Activated CD8-positive, alpha-beta T cell treated with anti-CD3 and anti-CD28 coated beads for 36 hours (primary cell): ENCODE results near the gene DHTKD1. TPM values are rescaled to one million over a fixed set of nuclear protein-coding genes. Genes with fewer than 3 reads are reported as not detected.

Experiments used
- ATAC-seq: fragments of 200-7000 bp; cut with Tn5 transposase; one replicate; pipeline ENCODE4 v1.10.0; 2021; ENCODE audit warnings: mild to moderate bottlenecking, moderate library complexity
- CTCF ChIA-PET: fragments of 350-600 bp; sonication (Branson Sonifier 250); formaldehyde crosslinking; loops from one replicate; lab custom pipeline; 2021; ENCODE audit warnings: antibody characterized with exemption; lab: Charles Lee
- POLR2A ChIA-PET: fragments of 350-600 bp; sonication (Branson Sonifier 250); formaldehyde crosslinking; loops from one replicate; lab custom pipeline; 2021; ENCODE audit warnings: antibody characterized with exemption; lab: Charles Lee
- DNase-seq: peaks from one replicate; pipeline ENCODE4 v3.0.0-alpha.2; 2020
- H3K27ac Mint-ChIP-seq: one replicate; pipeline ENCODE4 v1.8.0; 2021; ENCODE audit warnings: mild to moderate bottlenecking, mixed read lengths
- H3K27me3 Mint-ChIP-seq: one replicate; pipeline ENCODE4 v1.8.0; 2021; ENCODE audit warnings: mixed read lengths
- H3K36me3 Mint-ChIP-seq: one replicate; pipeline ENCODE4 v1.8.0; 2021; ENCODE audit warnings: low read depth, mixed read lengths
- H3K4me1 Mint-ChIP-seq: one replicate; pipeline ENCODE4 v1.8.0; 2021; ENCODE audit warnings: low read depth, mixed read lengths
- H3K4me3 Mint-ChIP-seq: one replicate; pipeline ENCODE4 v1.8.0; 2021; ENCODE audit warnings: mild to moderate bottlenecking, moderate library complexity, mixed read lengths
- H3K9me3 Mint-ChIP-seq: one replicate; pipeline ENCODE4 v1.8.0; 2021; ENCODE audit warnings: mixed read lengths
- intact Hi-C: fragments of 100-400 bp; cut with micrococcal nuclease; formaldehyde crosslinking; loops from one replicate; pipeline ENCODE4 v1.10.0; 2022
- total RNA-seq, 2 experiments: library from RNA; stranded (reverse); gene quantifications; one replicate each; pipeline ENCODE4 v1.2.3, GENCODE V29; 2021
- TF ChIP-seq, protein P1 (sequence below): fragments of 200-600 bp; IDR thresholded peaks from one replicate; pipeline ENCODE4 v1.8.0; 2022; ENCODE audit warnings: antibody characterized with exemption, mild to moderate bottlenecking

DHTKD1 gene
- total RNA-seq, 2 experiments from 2014 or later = 13.1 to 13.5 TPM

DNA sequence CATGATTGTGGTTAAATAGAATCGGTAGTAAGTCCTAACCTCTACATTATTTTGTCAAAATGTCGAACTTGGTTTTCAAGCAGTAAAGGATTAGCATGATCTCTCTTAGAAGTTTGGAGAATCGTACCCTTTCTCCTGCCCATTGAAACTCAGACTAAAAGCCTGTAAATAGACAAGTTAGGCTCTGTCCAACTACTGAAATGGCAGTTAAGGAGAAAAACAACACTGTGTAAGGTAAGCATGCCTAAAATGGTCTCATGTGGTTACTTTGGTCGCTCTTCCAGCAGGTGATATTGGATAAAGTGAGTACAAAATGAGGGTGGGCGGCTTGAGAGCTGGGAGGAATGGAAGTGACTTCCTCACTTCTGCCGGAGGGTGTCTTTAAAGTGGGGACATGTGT lies 85.8 kb downstream of the DHTKD1 start:
- Mint-ChIP-seq H3K27me3 (no peaks in the 10 kb centered on the region), H3K9me3 (no peaks in the 10 kb centered on the region), H3K36me3 (peaks cover 21% of the 10 kb centered on the region), H3K27ac (no peak overlapping the region), H3K4me3 (no peak overlapping the region), H3K4me1 (no peaks in the 10 kb centered on the region)
- ATAC-seq = no peak
- POLR2A ChIA-PET = no interaction called here
- intact Hi-C loops = no loop called here
- CTCF ChIA-PET = no interaction called here
- no peak for DNase-seq
- TF ChIP-seq, protein P1, sequence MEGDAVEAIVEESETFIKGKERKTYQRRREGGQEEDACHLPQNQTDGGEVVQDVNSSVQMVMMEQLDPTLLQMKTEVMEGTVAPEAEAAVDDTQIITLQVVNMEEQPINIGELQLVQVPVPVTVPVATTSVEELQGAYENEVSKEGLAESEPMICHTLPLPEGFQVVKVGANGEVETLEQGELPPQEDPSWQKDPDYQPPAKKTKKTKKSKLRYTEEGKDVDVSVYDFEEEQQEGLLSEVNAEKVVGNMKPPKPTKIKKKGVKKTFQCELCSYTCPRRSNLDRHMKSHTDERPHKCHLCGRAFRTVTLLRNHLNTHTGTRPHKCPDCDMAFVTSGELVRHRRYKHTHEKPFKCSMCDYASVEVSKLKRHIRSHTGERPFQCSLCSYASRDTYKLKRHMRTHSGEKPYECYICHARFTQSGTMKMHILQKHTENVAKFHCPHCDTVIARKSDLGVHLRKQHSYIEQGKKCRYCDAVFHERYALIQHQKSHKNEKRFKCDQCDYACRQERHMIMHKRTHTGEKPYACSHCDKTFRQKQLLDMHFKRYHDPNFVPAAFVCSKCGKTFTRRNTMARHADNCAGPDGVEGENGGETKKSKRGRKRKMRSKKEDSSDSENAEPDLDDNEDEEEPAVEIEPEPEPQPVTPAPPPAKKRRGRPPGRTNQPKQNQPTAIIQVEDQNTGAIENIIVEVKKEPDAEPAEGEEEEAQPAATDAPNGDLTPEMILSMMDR = no peak

DNA sequence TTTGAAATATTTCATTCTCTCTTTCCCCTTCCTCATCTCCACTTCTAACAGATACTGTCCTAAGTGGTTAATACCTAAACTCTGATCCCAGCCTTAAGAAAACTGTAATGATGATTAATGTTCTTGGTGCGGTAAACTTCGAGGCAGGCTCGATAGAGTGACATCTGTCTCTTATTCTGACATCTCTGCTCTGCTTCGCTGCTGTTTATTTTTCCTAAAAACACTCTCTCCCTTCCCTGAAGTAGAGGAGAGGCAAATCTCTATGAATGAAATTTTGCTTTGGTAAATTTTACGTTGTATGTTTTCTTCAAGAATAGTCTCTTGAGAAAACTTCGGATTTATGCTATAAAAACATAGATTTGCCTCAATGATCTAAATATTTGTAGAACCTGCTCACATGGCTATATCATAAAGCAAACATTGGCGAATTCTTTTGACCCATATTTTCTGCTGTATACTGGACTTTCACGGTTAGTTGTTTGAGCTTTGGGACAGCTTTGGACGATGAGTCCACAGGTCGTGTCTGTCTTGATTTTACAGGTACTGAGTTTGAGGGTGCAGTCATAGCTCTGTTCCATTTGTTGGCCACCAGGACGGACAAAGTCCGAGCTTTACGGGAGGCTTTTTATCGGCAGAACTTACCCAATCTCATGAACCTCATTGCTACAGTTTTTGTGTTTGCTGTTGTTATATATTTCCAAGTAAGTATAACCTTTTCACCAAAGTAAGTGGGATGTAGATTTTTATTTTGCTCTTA lies 87.8 kb downstream of the DHTKD1 start:
- H3K4me3 Mint-ChIP-seq = no peak overlapping the region
- H3K36me3 Mint-ChIP-seq = peaks cover 15% of the 10 kb centered on the region
- H3K4me1 Mint-ChIP-seq = no peaks in the 10 kb centered on the region
- ATAC-seq = no peak
- ChIA-PET CTCF (no interaction called here), POLR2A (no interaction called here)
- intact Hi-C loops = no loop called here
- no peak for DNase-seq
- no peaks in the 10 kb centered on the region for H3K9me3 Mint-ChIP-seq
- TF ChIP-seq, protein P1 = no peak
- H3K27ac Mint-ChIP-seq = no peak overlapping the region
- H3K27me3 Mint-ChIP-seq = no peaks in the 10 kb centered on the region

DNA sequence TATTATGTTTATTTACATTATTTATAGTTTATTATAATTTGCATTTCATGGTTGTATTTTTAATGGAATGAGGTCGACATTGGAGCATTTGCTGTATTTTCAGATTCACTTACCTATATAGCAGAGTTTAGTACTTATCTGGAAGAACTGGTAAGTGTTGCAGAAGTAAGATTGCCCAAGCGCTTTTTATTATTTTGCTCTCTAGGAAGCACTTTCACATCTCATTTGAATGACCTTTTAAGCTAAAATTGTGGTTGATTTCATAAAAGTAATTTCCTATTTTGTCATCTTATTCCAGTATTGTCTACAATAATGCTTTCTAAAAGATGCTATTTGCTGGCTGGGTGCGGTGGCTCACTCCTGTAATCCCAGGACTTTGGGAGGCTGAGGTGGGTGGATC lies 89.4 kb downstream of the DHTKD1 start:
- CTCF ChIA-PET = no interaction called here
- peaks cover 22% of the 10 kb centered on the region for H3K36me3 Mint-ChIP-seq
- no peak overlapping the region for H3K4me3 Mint-ChIP-seq
- TF ChIP-seq, protein P1 = no peak
- POLR2A ChIA-PET = no interaction called here
- H3K9me3 Mint-ChIP-seq = no peaks in the 10 kb centered on the region
- H3K27me3 Mint-ChIP-seq = no peaks in the 10 kb centered on the region
- no peak for DNase-seq
- no peak for ATAC-seq
- intact Hi-C loops = no loop called here
- no peaks in the 10 kb centered on the region for H3K4me1 Mint-ChIP-seq
- no peak overlapping the region for H3K27ac Mint-ChIP-seq

DNA sequence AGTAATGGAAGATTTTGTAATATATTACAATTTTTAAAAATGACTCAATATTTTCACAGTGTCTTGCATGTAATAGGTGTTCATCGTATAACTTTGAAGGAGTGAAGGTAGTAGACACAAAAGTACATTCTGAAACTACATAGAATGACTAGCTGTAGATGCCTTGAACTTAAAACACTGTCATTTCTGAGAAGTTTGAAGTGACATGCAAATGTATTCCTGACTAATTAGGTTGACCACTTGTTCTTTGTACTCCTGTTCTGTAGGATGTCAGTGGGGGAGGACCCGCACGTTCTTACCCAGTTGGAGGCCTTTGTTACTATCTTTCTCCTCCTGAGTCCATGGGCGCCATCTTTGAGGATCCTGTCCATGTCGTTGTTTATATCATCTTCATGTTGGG lies 91.9 kb downstream of the DHTKD1 start:
- Mint-ChIP-seq H3K9me3 (no peaks in the 10 kb centered on the region), H3K27me3 (no peaks in the 10 kb centered on the region), H3K27ac (no peak overlapping the region), H3K4me1 (no peaks in the 10 kb centered on the region), H3K36me3 (peaks cover 27% of the 10 kb centered on the region), H3K4me3 (no peak overlapping the region)
- DNase-seq (no peak), ATAC-seq (no peak)
- CTCF ChIA-PET = no interaction called here
- TF ChIP-seq, protein P1 = no peak
- intact Hi-C loops = no loop called here
- POLR2A ChIA-PET = interaction anchor here (1.1 to 1.5 kb wide), 2 partner anchors 17 to 30 kb away, joined by 4 to 5 read pairs; no protein-coding TSS in a partner anchor

DNA sequence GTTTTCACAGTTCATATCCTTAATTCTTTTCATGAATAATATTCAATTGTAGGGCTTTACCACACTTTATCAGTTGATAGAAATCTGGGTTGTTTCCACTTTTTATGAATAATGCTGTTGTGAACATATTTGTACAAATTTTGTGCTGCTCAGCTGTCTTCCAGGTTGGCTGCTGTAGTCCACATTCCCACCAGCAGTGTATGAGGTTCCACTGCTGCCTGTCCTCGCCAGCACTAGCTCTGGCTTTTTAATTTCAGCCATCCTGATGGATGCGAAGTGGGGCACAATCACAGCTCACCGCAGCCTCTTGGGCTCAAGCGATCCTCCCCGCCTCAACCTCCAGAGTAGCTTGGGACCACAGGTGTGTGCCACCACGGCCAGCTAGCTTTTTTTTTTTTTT lies 94.2 kb downstream of the DHTKD1 start:
- H3K4me1 Mint-ChIP-seq = no peaks in the 10 kb centered on the region
- DNase-seq (no peak), ATAC-seq (no peak)
- ChIA-PET POLR2A (no interaction called here), CTCF (no interaction called here)
- peak overlapping the region; percentile 32 for H3K27ac Mint-ChIP-seq
- TF ChIP-seq, protein P1 = no peak
- H3K36me3 Mint-ChIP-seq = peaks cover 28% of the 10 kb centered on the region
- no peaks in the 10 kb centered on the region for H3K9me3 Mint-ChIP-seq
- intact Hi-C loops = no loop called here
- H3K27me3 Mint-ChIP-seq = no peaks in the 10 kb centered on the region
- H3K4me3 Mint-ChIP-seq = no peak overlapping the region
